H9 (cell line): ENCODE data around the gene DDTL. TPM values are rescaled to one million over a fixed set of nuclear protein-coding genes. Genes with fewer than 3 reads are reported as not detected.

Experiments
- DNase-seq: peaks from one replicate; pipeline ENCODE4 v3.0.0-alpha.2; 2017
- H2AFZ ChIP-seq: one replicate; pipeline ENCODE4 v1.6.1; 2013; ENCODE audit warnings: mild to moderate bottlenecking, low read length, control low read depth, moderate library complexity
- H2AK5ac ChIP-seq: 2 replicates; pipeline ENCODE4 v1.6.1; 2013; ENCODE audit warnings: low read length, control low read depth, mixed read lengths; ENCODE audit not compliant: insufficient read length
- H2BK120ac ChIP-seq: one replicate; pipeline ENCODE4 v1.6.1; 2013; ENCODE audit warnings: low read depth, mild to moderate bottlenecking, low read length, control low read depth, inconsistent platforms; ENCODE audit not compliant: poor library complexity, severe bottlenecking
- H2BK12ac ChIP-seq: 2 replicates; pipeline ENCODE4 v1.6.1; 2013; ENCODE audit warnings: low read length, control low read depth, mixed read lengths, low read depth; ENCODE audit not compliant: insufficient read length
- H2BK15ac ChIP-seq: 2 replicates; pipeline ENCODE4 v1.6.1; 2013; ENCODE audit warnings: low read depth, low read length, control low read depth
- H2BK20ac ChIP-seq: one replicate; pipeline ENCODE4 v1.6.1; 2013; ENCODE audit warnings: low read depth, mild to moderate bottlenecking, low read length, control low read depth, inconsistent platforms; ENCODE audit not compliant: poor library complexity, severe bottlenecking
- H2BK5ac ChIP-seq: 2 replicates; pipeline ENCODE4 v1.6.1; 2013; ENCODE audit warnings: low read length, control low read depth, mixed read lengths; ENCODE audit not compliant: insufficient read length
- H3K14ac ChIP-seq: 2 replicates; pipeline ENCODE4 v1.6.1; 2013; ENCODE audit warnings: low read length, control low read depth; ENCODE audit not compliant: insufficient read depth
- H3K18ac ChIP-seq: 2 replicates; pipeline ENCODE4 v1.6.1; 2013; ENCODE audit warnings: low read depth, mild to moderate bottlenecking, mixed read lengths, low read length, control low read depth; ENCODE audit not compliant: insufficient read length
- H3K23ac ChIP-seq: 2 replicates; pipeline ENCODE4 v1.6.1; 2013; ENCODE audit warnings: low read length, control low read depth, mixed read lengths, low read depth; ENCODE audit not compliant: insufficient read length
- H3K23me2 ChIP-seq: 2 replicates; pipeline ENCODE4 v1.6.1; 2013; ENCODE audit warnings: low read depth, mild to moderate bottlenecking, mixed read lengths, low read length, control low read depth; ENCODE audit not compliant: insufficient read length, poor library complexity, severe bottlenecking
- H3K27ac ChIP-seq: 2 replicates; pipeline ENCODE4 v1.5.1; 2013; ENCODE audit warnings: low read length, control low read depth, mixed read lengths, low read depth; ENCODE audit not compliant: insufficient read length
- H3K27me3 ChIP-seq: 2 replicates; pipeline ENCODE4 v1.6.1; 2013; ENCODE audit warnings: low read length, control low read depth, inconsistent platforms; ENCODE audit not compliant: insufficient read depth
- H3K4ac ChIP-seq: 2 replicates; pipeline ENCODE4 v1.6.1; 2013; ENCODE audit warnings: low read depth, mild to moderate bottlenecking, control low read depth, inconsistent platforms, low read length, moderate library complexity
- H3K4me1 ChIP-seq: 2 replicates; pipeline ENCODE4 v1.6.1; 2013; ENCODE audit warnings: low read length, control low read depth, inconsistent platforms; ENCODE audit not compliant: insufficient read depth
- H3K4me2 ChIP-seq: 2 replicates; pipeline ENCODE4 v1.6.1; 2013; ENCODE audit warnings: low read length, control low read depth, mixed read lengths; ENCODE audit not compliant: insufficient read length, insufficient read depth
- H3K56ac ChIP-seq: 2 replicates; pipeline ENCODE4 v1.6.1; 2013; ENCODE audit warnings: low read depth, mild to moderate bottlenecking, mixed read lengths, low read length, control low read depth; ENCODE audit not compliant: insufficient read length
- H3K79me1 ChIP-seq: 2 replicates; pipeline ENCODE4 v1.6.1; 2013; ENCODE audit warnings: low read depth, mild to moderate bottlenecking, moderate library complexity, low read length, control low read depth, inconsistent platforms; ENCODE audit not compliant: insufficient read depth, poor library complexity, severe bottlenecking
- H3K79me2 ChIP-seq: 2 replicates; pipeline ENCODE4 v1.6.1; 2013; ENCODE audit warnings: low read length, control low read depth, inconsistent platforms; ENCODE audit not compliant: insufficient read depth
- H3K9ac ChIP-seq: 2 replicates; pipeline ENCODE4 v1.6.1; 2013; ENCODE audit warnings: low read length, control low read depth, mixed read lengths; ENCODE audit not compliant: insufficient read length; ENCODE audit errors: extremely low read depth
- H3K9me3 ChIP-seq: one replicate; pipeline ENCODE4 v1.6.1; 2013; ENCODE audit warnings: low read depth, low read length, inconsistent platforms; ENCODE audit not compliant: control insufficient read depth
- H3T11ph ChIP-seq: one replicate; pipeline ENCODE4 v1.6.1; 2013; ENCODE audit warnings: mild to moderate bottlenecking, low read length, control low read depth, inconsistent platforms
- H4K20me1 ChIP-seq: one replicate; pipeline ENCODE4 v1.6.1; 2013; ENCODE audit not compliant: control insufficient read depth, insufficient read length, insufficient read depth
- H4K5ac ChIP-seq: 2 replicates; pipeline ENCODE4 v1.6.1; 2013; ENCODE audit warnings: low read depth, mild to moderate bottlenecking, mixed read lengths, low read length, control low read depth; ENCODE audit not compliant: insufficient read length
- H4K8ac ChIP-seq: replicated peaks from 2 replicates; pipeline ENCODE4 v1.6.1; 2013; ENCODE audit warnings: low read length, control low read depth, mixed read lengths, low read depth; ENCODE audit not compliant: insufficient read length
- H4K91ac ChIP-seq: 2 replicates; pipeline ENCODE4 v1.6.1; 2013; ENCODE audit warnings: low read depth, mild to moderate bottlenecking, moderate library complexity, mixed read lengths, low read length, control low read depth; ENCODE audit not compliant: insufficient read length
- H3K27ac Mint-ChIP-seq, 3 experiments: 2 replicates in 2 of 3; 3 replicates in 1 of 3; pipeline ENCODE4 v1.8.0; 2020 to 2021; ENCODE audit warnings: mixed read lengths in 3 of 3, mild to moderate bottlenecking in 1 of 3, moderate library complexity in 1 of 3
- H3K27me3 Mint-ChIP-seq: 2 replicates; pipeline ENCODE4 v1.8.0; 2021; ENCODE audit warnings: low read depth, mild to moderate bottlenecking, moderate library complexity, mixed read lengths
- H3K36me3 Mint-ChIP-seq, 3 experiments: 2 replicates in 2 of 3; 3 replicates in 1 of 3; pipeline ENCODE4 v1.8.0; 2020 to 2021; ENCODE audit warnings: low read depth in 3 of 3, mixed read lengths in 3 of 3; ENCODE audit not compliant: insufficient read depth in 1 of 3
- H3K4me1 Mint-ChIP-seq, 2 experiments: 2 replicates each; pipeline ENCODE4 v1.8.0; 2020; ENCODE audit warnings: mixed read lengths in 2 of 2
- H3K4me3 Mint-ChIP-seq, 2 experiments: 2 replicates in 1 of 2; 3 replicates in 1 of 2; pipeline ENCODE4 v1.8.0; 2020 to 2021; ENCODE audit warnings: mild to moderate bottlenecking in 2 of 2, mixed read lengths in 2 of 2, moderate library complexity in 1 of 2
- H3K9me3 Mint-ChIP-seq, 2 experiments: 2 replicates in 1 of 2; 3 replicates in 1 of 2; pipeline ENCODE4 v1.8.0; 2020; ENCODE audit warnings: mild to moderate bottlenecking in 2 of 2, mixed read lengths in 2 of 2, moderate library complexity in 1 of 2
- WGBS: extraction: QIAGEN DNeasy Blood & Tissue Kit; methylation state at CpG from one replicate; pipeline ENCODE4 v1.1.7; 2013; ENCODE audit warnings: missing lambda C conversion rate, low lambda C conversion rate, mixed read lengths; ENCODE audit not compliant: insufficient read length; ENCODE audit errors: extremely low coverage; 5-methylcytosine and 5-hydroxymethylcytosine counted together
- total RNA-seq: library from RNA; stranded (reverse); gene quantifications from 2 replicates; pipeline ENCODE4 v1.2.1, GENCODE V29; 2021
- TF ChIP-seq, protein P1 (sequence below): fragments of 200-600 bp; sonication (generic); conservative IDR thresholded peaks from 3 replicates; pipeline ENCODE4 v1.8.0; 2021; ENCODE audit warnings: antibody characterized with exemption, mild to moderate bottlenecking

DDTL gene
- total RNA-seq, 1 experiment from 2014 or later: not detected

- peaks cover 2% of the 10 kb centered on the region for H4K20me1 ChIP-seq
- no peaks in the 10 kb centered on the region; the same call in 1 of the 2 replicates for H3K27me3 ChIP-seq
- H3K14ac ChIP-seq: no peak overlapping the region
- H2BK20ac ChIP-seq: no peak overlapping the region
- H4K91ac ChIP-seq: no peak overlapping the region
- no peak overlapping the region for H2BK12ac ChIP-seq
- H3K23me2 ChIP-seq: no peaks in the 10 kb centered on the region
- TF ChIP-seq, protein P1, sequence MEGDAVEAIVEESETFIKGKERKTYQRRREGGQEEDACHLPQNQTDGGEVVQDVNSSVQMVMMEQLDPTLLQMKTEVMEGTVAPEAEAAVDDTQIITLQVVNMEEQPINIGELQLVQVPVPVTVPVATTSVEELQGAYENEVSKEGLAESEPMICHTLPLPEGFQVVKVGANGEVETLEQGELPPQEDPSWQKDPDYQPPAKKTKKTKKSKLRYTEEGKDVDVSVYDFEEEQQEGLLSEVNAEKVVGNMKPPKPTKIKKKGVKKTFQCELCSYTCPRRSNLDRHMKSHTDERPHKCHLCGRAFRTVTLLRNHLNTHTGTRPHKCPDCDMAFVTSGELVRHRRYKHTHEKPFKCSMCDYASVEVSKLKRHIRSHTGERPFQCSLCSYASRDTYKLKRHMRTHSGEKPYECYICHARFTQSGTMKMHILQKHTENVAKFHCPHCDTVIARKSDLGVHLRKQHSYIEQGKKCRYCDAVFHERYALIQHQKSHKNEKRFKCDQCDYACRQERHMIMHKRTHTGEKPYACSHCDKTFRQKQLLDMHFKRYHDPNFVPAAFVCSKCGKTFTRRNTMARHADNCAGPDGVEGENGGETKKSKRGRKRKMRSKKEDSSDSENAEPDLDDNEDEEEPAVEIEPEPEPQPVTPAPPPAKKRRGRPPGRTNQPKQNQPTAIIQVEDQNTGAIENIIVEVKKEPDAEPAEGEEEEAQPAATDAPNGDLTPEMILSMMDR: no peak
- H3K9me3 Mint-ChIP-seq: no peaks in the 10 kb centered on the region
- H3K4ac ChIP-seq: no peak overlapping the region
- peaks cover 10% of the 10 kb centered on the region for H3K27me3 Mint-ChIP-seq
- H3K9me3 ChIP-seq: no peaks in the 10 kb centered on the region
- no peak overlapping the region for H4K5ac ChIP-seq
- 0 out of 7 replicates have a peak overlapping the region, but pooled peaks of 1 of the 3 experiments have one; percentile 35 for H3K27ac Mint-ChIP-seq
- H2BK120ac ChIP-seq: no peak overlapping the region
- no peaks in the 10 kb centered on the region for H3K79me2 ChIP-seq
- H2BK15ac ChIP-seq: no peak overlapping the region
- H3K4me1 Mint-ChIP-seq: peaks cover 12 to 20% of the 10 kb centered on the region in 2 experiments
- H3K56ac ChIP-seq: no peak overlapping the region
- peaks cover 3% of the 10 kb centered on the region; the same call in 1 of the 2 replicates for H3K4me1 ChIP-seq
- H3K23ac ChIP-seq: no peak overlapping the region
- no peak overlapping the region for H2AK5ac ChIP-seq
- no peak overlapping the region for H3K27ac ChIP-seq
- no peaks in the 10 kb centered on the region; a peak in 3 of 7 replicates for H3K36me3 Mint-ChIP-seq
- no peak overlapping the region for H3T11ph ChIP-seq
- H3K4me3 Mint-ChIP-seq: no peak overlapping the region
- no peak overlapping the region for H3K9ac ChIP-seq
- no CpG with 5 or more reads among the region's 9 CpGs for WGBS
- H3K18ac ChIP-seq: peak overlapping the region; percentile 16
- no peaks in the 10 kb centered on the region for H3K79me1 ChIP-seq
- no peak overlapping the region for H2AFZ ChIP-seq
- H4K8ac ChIP-seq: no peak overlapping the region
- H3K4me2 ChIP-seq: no peak overlapping the region
- H2BK5ac ChIP-seq: no peak overlapping the region
- no peak for DNase-seq
These were observed 37.2 kb downstream of the DDTL start for GRCh38 chr22:24003887-24004286.
